ENCODE measurements around the gene ATP5MG. TPM values are rescaled to one million over a fixed set of nuclear protein-coding genes. Genes with fewer than 3 reads are reported as not detected.

ATP5MG gene
- total and polyA plus RNA-seq, 10 donors, result 34.5 to 258 (median 146) TPM

- no peak for DNase-seq
- intact Hi-C loops (cut with DNase I; ENCODE audit: low total_unique reads), result no loop called here
Observed at GRCh38 chr11:118406599-118407166, 5.3 kb downstream of the ATP5MG start.

DNA sequence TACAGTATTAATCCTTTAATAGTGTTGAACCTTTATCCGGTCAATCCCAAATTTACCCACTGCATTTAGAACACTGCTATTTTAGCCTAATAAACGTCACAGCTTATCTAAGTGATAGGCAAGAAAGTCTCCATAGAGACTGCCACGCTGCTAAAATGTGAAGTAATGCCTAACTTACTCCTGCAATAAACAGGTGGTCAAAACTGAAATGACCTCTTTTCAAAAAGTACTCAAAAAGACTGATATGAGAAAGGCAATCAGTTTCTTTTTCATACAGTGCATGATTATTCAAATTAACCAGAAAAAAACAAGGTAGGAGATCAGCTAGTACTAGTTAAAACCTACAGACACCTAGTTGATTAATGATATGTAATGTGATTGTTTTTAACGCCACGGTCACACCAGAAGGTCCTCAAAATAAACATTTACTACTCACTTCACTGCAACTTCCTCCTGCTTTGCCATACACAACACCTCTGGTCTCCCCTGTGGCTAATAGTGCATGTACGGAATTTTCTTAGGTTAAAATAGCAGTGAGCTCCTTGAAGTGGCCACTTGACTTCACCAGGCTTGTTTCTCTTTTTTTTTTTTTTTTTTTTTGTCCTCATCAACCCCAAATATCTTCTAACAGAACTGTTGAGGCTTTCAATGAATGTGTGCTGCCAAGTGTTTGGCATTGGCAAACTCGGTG lies 8.8 kb downstream of the ATP5MG start:
- Histone ChIP-seq H3K27me3 (replicated peaks in 1 of 7) (no peaks in the 10 kb centered on the region), H3K4me1 (peaks cover 0 to 59% (median 12%) of the 10 kb centered on the region in 6 donors), H3K27ac (peak overlapping the region in 1 of 8 donors; percentile 36), H3K4me3 (no peak overlapping the region), H3K9me3 (no peaks in the 10 kb centered on the region), H3K36me3 (peaks cover 0 to 70% (median 46%) of the 10 kb centered on the region in 6 donors)
- intact Hi-C loops (cut with DNase I; ENCODE audit: low total_unique reads), result no loop called here
- WGBS, 5 donors, result 69 to 78% (median 77%) methylated on average over 7 of the region's 7 CpGs
- TF ChIP-seq POLR2A (IDR thresholded peaks at IDR 0.05) (no peak), POLR2AphosphoS5 (IDR thresholded peaks at IDR 0.05) (no peak)
- TF ChIP-seq, protein P1, sequence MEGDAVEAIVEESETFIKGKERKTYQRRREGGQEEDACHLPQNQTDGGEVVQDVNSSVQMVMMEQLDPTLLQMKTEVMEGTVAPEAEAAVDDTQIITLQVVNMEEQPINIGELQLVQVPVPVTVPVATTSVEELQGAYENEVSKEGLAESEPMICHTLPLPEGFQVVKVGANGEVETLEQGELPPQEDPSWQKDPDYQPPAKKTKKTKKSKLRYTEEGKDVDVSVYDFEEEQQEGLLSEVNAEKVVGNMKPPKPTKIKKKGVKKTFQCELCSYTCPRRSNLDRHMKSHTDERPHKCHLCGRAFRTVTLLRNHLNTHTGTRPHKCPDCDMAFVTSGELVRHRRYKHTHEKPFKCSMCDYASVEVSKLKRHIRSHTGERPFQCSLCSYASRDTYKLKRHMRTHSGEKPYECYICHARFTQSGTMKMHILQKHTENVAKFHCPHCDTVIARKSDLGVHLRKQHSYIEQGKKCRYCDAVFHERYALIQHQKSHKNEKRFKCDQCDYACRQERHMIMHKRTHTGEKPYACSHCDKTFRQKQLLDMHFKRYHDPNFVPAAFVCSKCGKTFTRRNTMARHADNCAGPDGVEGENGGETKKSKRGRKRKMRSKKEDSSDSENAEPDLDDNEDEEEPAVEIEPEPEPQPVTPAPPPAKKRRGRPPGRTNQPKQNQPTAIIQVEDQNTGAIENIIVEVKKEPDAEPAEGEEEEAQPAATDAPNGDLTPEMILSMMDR (IDR thresholded peaks at IDR 0.05 in 8 of 11, conservative IDR thresholded peaks at IDR 0.05 in 3 of 11), result no peak
- no peak for DNase-seq

More at GRCh38 chr11:118406599-118407166, 5.3 kb downstream of the ATP5MG start:
- Histone ChIP-seq H3K27me3 (replicated peaks in 1 of 7) (no peaks in the 10 kb centered on the region), H3K9me3 (no peaks in the 10 kb centered on the region), H3K36me3 (peaks cover 0 to 70% (median 44%) of the 10 kb centered on the region in 6 donors), H3K4me3 (no peak overlapping the region), H3K4me1 (peaks cover 19 to 84% (median 42%) of the 10 kb centered on the region in 6 donors), H3K27ac (no peak overlapping the region)
- TF ChIP-seq, protein P1 (IDR thresholded peaks at IDR 0.05 in 8 of 11, conservative IDR thresholded peaks at IDR 0.05 in 3 of 11), result no peak
- TF ChIP-seq POLR2AphosphoS5 (IDR thresholded peaks at IDR 0.05) (no peak), POLR2A (IDR thresholded peaks at IDR 0.05) (no peak)
- 58 to 86% (median 75%) methylated on average over 7 of the region's 7 CpGs for whole genome bisulfite sequencing, 5 donors

DNA sequence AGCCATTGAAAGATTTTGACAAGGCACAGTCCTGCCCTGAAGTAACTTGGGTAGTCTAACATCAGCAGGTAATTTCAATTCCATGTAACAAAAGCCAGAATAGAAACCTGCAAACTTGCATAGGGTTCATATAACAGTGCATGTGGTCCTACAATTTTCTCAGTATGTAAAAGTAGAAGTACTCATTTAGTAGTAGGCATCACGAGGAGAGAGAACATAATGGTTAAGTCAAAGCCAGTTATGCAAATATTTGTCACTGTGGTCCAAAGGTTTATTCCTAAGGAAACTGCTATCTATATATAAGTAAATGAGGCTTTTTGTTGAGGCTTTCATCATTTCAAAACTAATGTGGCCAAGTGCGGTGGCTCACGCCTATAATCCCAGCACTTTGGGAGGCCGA lies 10.1 kb downstream of the ATP5MG start:
- intact Hi-C loops (cut with DNase I; ENCODE audit: low total_unique reads), result no loop called here
- H3K27me3 ChIP-seq (replicated peaks in 1 of 7), result no peaks in the 10 kb centered on the region
- no peak overlapping the region for H3K4me3 ChIP-seq
- peaks cover 0 to 57% (median 36%) of the 10 kb centered on the region in 6 donors for H3K36me3 ChIP-seq
- no peak overlapping the region for H3K27ac ChIP-seq
- 82 to 93% (median 89%) methylated on average over 4 of the region's 4 CpGs for WGBS, 5 donors
- DNase-seq, result no peak
- peaks cover 0 to 52% (median 8%) of the 10 kb centered on the region in 6 donors for H3K4me1 ChIP-seq
- no peaks in the 10 kb centered on the region for H3K9me3 ChIP-seq
- TF ChIP-seq POLR2A (IDR thresholded peaks at IDR 0.05), result no peak
- TF ChIP-seq, protein P1 (IDR thresholded peaks at IDR 0.05 in 8 of 11, conservative IDR thresholded peaks at IDR 0.05 in 3 of 11), result no peak
- TF ChIP-seq POLR2AphosphoS5 (IDR thresholded peaks at IDR 0.05), result no peak

DNA sequence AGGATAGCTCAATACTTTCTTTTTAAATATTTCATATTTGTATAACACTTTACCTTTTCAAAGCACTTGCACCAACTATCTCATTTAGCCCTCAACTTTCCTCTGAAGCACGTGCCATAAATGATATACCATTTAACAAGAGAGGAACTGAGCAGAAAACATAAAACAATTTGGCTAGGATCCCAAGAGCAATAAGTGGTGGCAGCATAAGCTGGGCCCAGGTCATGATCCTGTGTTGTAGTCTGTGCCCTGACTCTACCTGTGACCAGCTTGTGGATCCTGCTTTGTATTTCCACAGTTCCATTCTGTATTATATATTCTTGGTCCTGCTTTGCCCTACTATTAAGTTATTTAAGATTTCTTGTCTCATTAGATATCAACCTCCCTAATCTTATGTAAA lies 11.5 kb downstream of the ATP5MG start:
- Histone ChIP-seq H3K27me3 (replicated peaks in 1 of 7) (no peaks in the 10 kb centered on the region), H3K4me1 (peaks cover 0 to 41% (median 8%) of the 10 kb centered on the region in 6 donors), H3K27ac (no peak overlapping the region), H3K9me3 (no peaks in the 10 kb centered on the region), H3K4me3 (no peak overlapping the region), H3K36me3 (peaks cover 0 to 43% (median 23%) of the 10 kb centered on the region in 6 donors)
- no peak for DNase-seq
- TF ChIP-seq POLR2A (IDR thresholded peaks at IDR 0.05), result no peak
- TF ChIP-seq, protein P1 (IDR thresholded peaks at IDR 0.05 in 8 of 11, conservative IDR thresholded peaks at IDR 0.05 in 3 of 11), result no peak
- no peak for TF ChIP-seq POLR2AphosphoS5 (IDR thresholded peaks at IDR 0.05)
- intact Hi-C loops (cut with DNase I; ENCODE audit: low total_unique reads), result no loop called here
- 70 to 86% (median 79%) methylated on average over 1 of the region's 1 CpG for WGBS, 5 donors
